H1 (cell line): Measurements from ENCODE around the gene LRRIQ4. TPM values are rescaled to one million over a fixed set of nuclear protein-coding genes. Genes with fewer than 3 reads are reported as not detected.

Experiments used
- CTCF ChIA-PET: fragments of 300-600 bp; sonication (Branson Sonifier 250); formaldehyde crosslinking; loops from one replicate; lab custom pipeline; 2021; ENCODE audit not compliant: partially characterized antibody; lab: Charles Lee
- POLR2A ChIA-PET: fragments of 300-600 bp; sonication (Branson Sonifier 250); formaldehyde crosslinking; loops from one replicate; lab custom pipeline; 2021; ENCODE audit warnings: inconsistent platforms; ENCODE audit not compliant: partially characterized antibody; lab: Charles Lee
- DNase-seq, 2 experiments: peaks; one replicate each; pipeline versions ENCODE4 v3.0.0 to v3.0.0-alpha.2; 2010 to 2022; ENCODE audit warnings: low spot score in 2 of 2, low read depth in 1 of 2, mixed read lengths in 1 of 2
- FAIRE-seq: peaks from 2 replicates; lab custom pipeline; 2011; peaks lifted over from hg19 to GRCh38; lab: Jason Lieb, UNC
- H2AFZ ChIP-seq: 2 replicates; pipeline ENCODE4 v1.8.1; 2012; ENCODE audit warnings: low read length, inconsistent platforms
- H2AK5ac ChIP-seq: 2 replicates; pipeline ENCODE4 v1.6.1; 2013; ENCODE audit warnings: low read depth, low read length
- H2BK120ac ChIP-seq: replicated peaks from 2 replicates; pipeline ENCODE3; 2013; ENCODE audit warnings: low read depth, low read length, inconsistent platforms
- H2BK12ac ChIP-seq: 2 replicates; pipeline ENCODE4 v1.6.1; 2013; ENCODE audit warnings: low read depth, low read length
- H2BK15ac ChIP-seq: 2 replicates; pipeline ENCODE4 v1.6.1; 2013; ENCODE audit warnings: low read length
- H2BK20ac ChIP-seq: 2 replicates; pipeline ENCODE4 v1.6.1; 2013; ENCODE audit warnings: low read length
- H2BK5ac ChIP-seq: 2 replicates; pipeline ENCODE4 v1.6.1; 2013; ENCODE audit warnings: low read depth, low read length
- H3K14ac ChIP-seq: 2 replicates; pipeline ENCODE4 v1.6.1; 2013; ENCODE audit warnings: inconsistent platforms; ENCODE audit not compliant: insufficient read length
- H3K18ac ChIP-seq: 2 replicates; pipeline ENCODE4 v1.6.1; 2013; ENCODE audit warnings: low read length; ENCODE audit errors: extremely low read depth
- H3K23ac ChIP-seq: 2 replicates; pipeline ENCODE4 v1.6.1; 2013; ENCODE audit warnings: inconsistent platforms; ENCODE audit not compliant: insufficient read length
- H3K23me2 ChIP-seq: 2 replicates; pipeline ENCODE4 v1.6.1; 2013; ENCODE audit warnings: low read depth, low read length
- H3K27ac ChIP-seq: 2 replicates; pipeline ENCODE4 v1.6.1; 2011; ENCODE audit warnings: low read depth, low read length, inconsistent platforms
- H3K27me3 ChIP-seq, 4 experiments: replicated peaks in 1 of 4; 1 replicate in 1 of 4; 2 replicates in 3 of 4; pipeline versions ENCODE4 v1.6.1 to v1.8.1; 2011 to 2013; ENCODE audit warnings: low read length in 3 of 4, mild to moderate bottlenecking in 3 of 4, inconsistent platforms in 2 of 4, mixed read lengths in 2 of 4, moderate library complexity in 1 of 4; ENCODE audit not compliant: control insufficient read depth in 3 of 4, insufficient read depth in 3 of 4; ENCODE audit errors: extremely low read depth in 1 of 4
- H3K36me3 ChIP-seq, 4 experiments: 2 replicates each; pipeline versions ENCODE4 v1.6.1 to v1.8.1; 2011 to 2013; ENCODE audit warnings: mild to moderate bottlenecking in 4 of 4, low read length in 3 of 4, moderate library complexity in 2 of 4, control low read depth in 1 of 4, inconsistent platforms in 1 of 4; ENCODE audit not compliant: insufficient read depth in 4 of 4, control insufficient read depth in 2 of 4
- H3K4ac ChIP-seq: replicated peaks from 2 replicates; pipeline ENCODE3; 2013; ENCODE audit warnings: low read length, low read depth, mixed read lengths, inconsistent platforms; ENCODE audit not compliant: insufficient read length
- H3K4me1 ChIP-seq, 4 experiments: replicated peaks in 1 of 4; 1 replicate in 1 of 4; 2 replicates in 3 of 4; pipeline versions ENCODE4 v1.6.1 to v1.8.1; 2011 to 2013; ENCODE audit warnings: low read length in 3 of 4, inconsistent platforms in 2 of 4, mixed read lengths in 1 of 4; ENCODE audit not compliant: insufficient read depth in 4 of 4, control insufficient read depth in 3 of 4
- H3K4me2 ChIP-seq, 2 experiments: 2 replicates each; pipeline versions ENCODE4 v1.6.1 to v1.8.1; 2011 to 2013; ENCODE audit warnings: low read depth in 2 of 2, low read length in 2 of 2, control low read depth in 1 of 2, inconsistent platforms in 1 of 2, mild to moderate bottlenecking in 1 of 2; ENCODE audit not compliant: insufficient read depth in 1 of 2
- H3K4me3 ChIP-seq, 4 experiments: fragments of 200-600, 300-600 bp in 1 of 4; sonication (generic), shearing (Covaris generic), sonication (Bioruptor Twin) in 1 of 4; 2 replicates each; pipeline versions ENCODE4 v1.5.1 to v1.8.1; 2011 to 2016; ENCODE audit warnings: low read length in 4 of 4, low read depth in 3 of 4, control low read depth in 2 of 4, inconsistent platforms in 2 of 4, mild to moderate bottlenecking in 2 of 4, mixed read lengths in 1 of 4, moderate library complexity in 1 of 4; ENCODE audit not compliant: insufficient read depth in 2 of 4; ENCODE audit errors: extremely low read depth in 1 of 4
- H3K56ac ChIP-seq: replicated peaks from 2 replicates; pipeline ENCODE3; 2013; ENCODE audit warnings: low read depth, mild to moderate bottlenecking, mixed read lengths, low read length, inconsistent platforms; ENCODE audit not compliant: insufficient read length
- H3K79me1 ChIP-seq: 2 replicates; pipeline ENCODE4 v1.6.1; 2013; ENCODE audit warnings: low read depth, low read length, control low read depth
- H3K79me2 ChIP-seq, 2 experiments: 2 replicates each; pipeline versions ENCODE4 v1.6.1 to v1.8.1; 2012 to 2013; ENCODE audit warnings: low read length in 2 of 2, mild to moderate bottlenecking in 2 of 2, inconsistent platforms in 1 of 2; ENCODE audit not compliant: insufficient read depth in 2 of 2, control insufficient read depth in 1 of 2
- H3K9ac ChIP-seq, 4 experiments: replicated peaks in 1 of 4; 1 replicate in 1 of 4; 2 replicates in 3 of 4; pipeline versions ENCODE4 v1.6.1 to v1.8.1; 2011 to 2013; ENCODE audit warnings: low read depth in 3 of 4, low read length in 3 of 4, control low read depth in 2 of 4, mild to moderate bottlenecking in 2 of 4, moderate library complexity in 2 of 4, inconsistent platforms in 1 of 4; ENCODE audit errors: extremely low read depth in 1 of 4
- H3K9me3 ChIP-seq, 2 experiments: 2 replicates each; pipeline versions ENCODE4 v1.6.1 to v1.8.1; 2012 to 2013; ENCODE audit warnings: mild to moderate bottlenecking in 2 of 2, moderate library complexity in 2 of 2, control low read depth in 1 of 2, inconsistent platforms in 1 of 2, low read depth in 1 of 2, low read length in 1 of 2, mixed read lengths in 1 of 2; ENCODE audit not compliant: insufficient read depth in 2 of 2
- H4K20me1 ChIP-seq, 2 experiments: replicated peaks in 1 of 2; 2 replicates each; pipeline versions ENCODE3 to v1.8.1; 2011 to 2013; ENCODE audit warnings: inconsistent platforms in 2 of 2, low read length in 2 of 2, mild to moderate bottlenecking in 1 of 2; ENCODE audit not compliant: insufficient read depth in 2 of 2, control insufficient read depth in 1 of 2
- H4K5ac ChIP-seq: 2 replicates; pipeline ENCODE4 v1.6.1; 2013; ENCODE audit warnings: low read length, low read depth, mixed read lengths, inconsistent platforms; ENCODE audit not compliant: insufficient read length
- H4K8ac ChIP-seq: 2 replicates; pipeline ENCODE4 v1.8.0; 2013; ENCODE audit warnings: mild to moderate bottlenecking, moderate library complexity, low read length, inconsistent platforms; ENCODE audit not compliant: insufficient read depth; ENCODE audit errors: extremely low read depth
- H4K91ac ChIP-seq: replicated peaks from 2 replicates; pipeline ENCODE3; 2013; ENCODE audit warnings: low read length, mixed read lengths, inconsistent platforms; ENCODE audit not compliant: insufficient read length
- ASH2L ChIP-seq: fragments of 200-600, 300-600 bp; sonication (generic); IDR thresholded peaks from one replicate; pipeline ENCODE4 v1.7.1; 2017; ENCODE audit warnings: low read length
- BACH1 ChIP-seq: IDR thresholded peaks from 2 replicates; pipeline ENCODE4 v1.6.1; 2012; ENCODE audit warnings: low read length, improper control_type of control experiment
- GTF2F1 ChIP-seq: IDR thresholded peaks from 2 replicates; pipeline ENCODE4 v1.6.1; 2012; ENCODE audit warnings: low read depth, low read length, improper control_type of control experiment, borderline replicate concordance
- RBBP5 ChIP-seq: IDR thresholded peaks from 2 replicates; pipeline ENCODE4 v1.7.1; 2012; ENCODE audit warnings: low read depth, mild to moderate bottlenecking, inconsistent platforms, low read length, moderate library complexity, borderline replicate concordance
- SAP30 ChIP-seq: fragments of 300-600 bp; sonication (generic); IDR thresholded peaks from 2 replicates; pipeline ENCODE4 v1.7.1; 2012; ENCODE audit warnings: low read length, moderate library complexity, mild to moderate bottlenecking, inconsistent platforms; ENCODE audit not compliant: insufficient read depth, insufficient replicate concordance
- SRF ChIP-seq: IDR thresholded peaks from 2 replicates; pipeline ENCODE4 v1.6.1; 2011; ENCODE audit warnings: mild to moderate bottlenecking, low read depth, low read length, moderate library complexity
- WGBS, 2 experiments: shearing (Covaris generic) in 1 of 2; methylation state at CpG; one replicate each; pipeline versions ENCODE4 v1.1.6 to v1.1.7; 2013 to 2015; ENCODE audit warnings: low lambda C conversion rate in 2 of 2, mixed read lengths in 2 of 2, inconsistent platforms in 1 of 2, low coverage in 1 of 2, missing lambda C conversion rate in 1 of 2; ENCODE audit not compliant: insufficient replicate concordance in 2 of 2, insufficient coverage in 1 of 2, insufficient read length in 1 of 2; ENCODE audit errors: extremely low coverage in 1 of 2, missing lambda C conversion rate in 1 of 2; 5-methylcytosine and 5-hydroxymethylcytosine counted together
- polyA plus RNA-seq, 7 experiments: library from polyadenylated mRNA; depleted of rRNA in 3 of 7; stranded (reverse) in 5 of 7; unstranded in 2 of 7; fragments of >200 nt in 5 of 7; fragments of 200-250 nt in 2 of 7; gene quantifications; 1 replicate in 5 of 7; 2 replicates in 1 of 7; 4 replicates in 1 of 7; pipeline versions ENCODE4 v1.2.1 to v1.2.3, GENCODE V29; 2011 to 2013; ENCODE audit warnings: missing spikeins in 2 of 7, mixed read lengths in 2 of 7
- total RNA-seq: library from RNA; stranded (reverse); fragmentation: NEBNext Ultra II Directional; extraction: Animal tissue kit (Norgen Biotek cat#: 25700); gene quantifications from 2 replicates; pipeline ENCODE4 v1.2.1, GENCODE V29; 2021

Gene LRRIQ4
- total and polyA plus RNA-seq, 2 of the 8 experiments (the other 6 are each of a cell fraction or from before 2014, with no cell fraction given) = 0.08 TPM; not detected in 1

- Histone ChIP-seq H2AFZ (no peak overlapping the region), H3K9ac (peak overlapping the region; percentile 76 to 89 (median 86)), H3K4ac (no peak overlapping the region), H4K5ac (peak overlapping the region; percentile 31), H2BK5ac (peak overlapping the region; percentile 82), H3K23me2 (peaks cover 4% of the 10 kb centered on the region; the same call in 1 of the 2 replicates), H3K14ac (no peak overlapping the region), H2BK120ac (no peak overlapping the region), H3K4me1 (peaks cover 0 to 2% (median 0%) of the 10 kb centered on the region in 4 experiments; a peak in 3 of 7 replicates), H3K27ac (peak overlapping the region; percentile 86), H3K36me3 (no peaks in the 10 kb centered on the region), H3K4me2 (peak overlapping the region; percentile 69 to 94), H4K20me1 (no peaks in the 10 kb centered on the region), H2AK5ac (no peak overlapping the region), H2BK15ac (no peak overlapping the region), H3K79me1 (no peaks in the 10 kb centered on the region), H3K9me3 (peaks cover 0 to 3% of the 10 kb centered on the region in 2 experiments; a peak in 1 of 4 replicates), H3K56ac (peak overlapping the region; percentile 33), H3K23ac (no peak overlapping the region), H3K27me3 (no peaks in the 10 kb centered on the region), H2BK20ac (no peak overlapping the region), H3K4me3 (peak overlapping the region; percentile 65 to 83 (median 79)), H2BK12ac (peak overlapping the region; percentile 71; the same call in 1 of the 2 replicates), H3K18ac (peak overlapping the region; percentile 81), H4K91ac (no peak overlapping the region), H4K8ac (peak overlapping the region; percentile 93; the same call in 1 of the 2 replicates), H3K79me2 (no peaks in the 10 kb centered on the region)
- FAIRE-seq (no peak), DNase-seq (peak in 1 of 2 experiments; percentile 47)
- WGBS, 2 experiments = 18% methylated on average over 17 of the region's 46 CpGs; no CpG with 5 or more reads in 1 of the 2 experiments
- peak; percentile 43; the same call in 1 of the 2 replicates for TF ChIP-seq BACH1
- TF ChIP-seq ASH2L = peak; percentile 85
- TF ChIP-seq SAP30 = peak; percentile 33
- no peak for TF ChIP-seq GTF2F1
- TF ChIP-seq SRF = peak; percentile 72; the same call in 1 of the 2 replicates
- peak; percentile 54; the same call in 1 of the 2 replicates for TF ChIP-seq RBBP5
- ChIA-PET CTCF (interaction anchor here (1.6 to 3.5 kb wide), 4 partner anchors 9 to 53 kb away, joined by 3 to 13 read pairs (median 9); partner anchors contain the start of genes LRRC34, LRRIQ4 and MYNN), POLR2A (interaction anchor here (0.6 to 4.7 kb wide), 8 partner anchors 9 to 591 kb away, joined by 3 to 30 read pairs (median 3); partner anchors contain the start of genes LRRC34, LRRIQ4, MYNN and SEC62)
Observed at GRCh38 chr3:169764312-169764881, 48.3 kb upstream of the LRRIQ4 start.
